H1 (cell line): ENCODE data around the gene ZBTB37. TPM values are rescaled to one million over a fixed set of nuclear protein-coding genes. Genes with fewer than 3 reads are reported as not detected.

Experiments used
- KDM4A ChIP-seq: IDR thresholded peaks from one replicate; pipeline ENCODE4 v1.7.1; 2012; ENCODE audit warnings: low read depth, mild to moderate bottlenecking, moderate library complexity, low read length, inconsistent platforms; ENCODE audit not compliant: severe bottlenecking
- polyA plus RNA-seq, 7 experiments: library from polyadenylated mRNA; depleted of rRNA in 3 of 7; stranded (reverse) in 5 of 7; unstranded in 2 of 7; fragments of >200 nt in 5 of 7; fragments of 200-250 nt in 2 of 7; gene quantifications; 1 replicate in 5 of 7; 2 replicates in 1 of 7; 4 replicates in 1 of 7; pipeline versions ENCODE4 v1.2.1 to v1.2.3, GENCODE V29; 2011 to 2013; ENCODE audit warnings: missing spikeins in 2 of 7, mixed read lengths in 2 of 7
- total RNA-seq: library from RNA; stranded (reverse); fragmentation: NEBNext Ultra II Directional; extraction: Animal tissue kit (Norgen Biotek cat#: 25700); gene quantifications from 2 replicates; pipeline ENCODE4 v1.2.1, GENCODE V29; 2021
- TF ChIP-seq, protein P1 (sequence below): IDR thresholded peaks from 2 replicates; pipeline ENCODE4 v1.6.1; 2011; ENCODE audit warnings: low read depth, mild to moderate bottlenecking, low read length; ENCODE audit not compliant: insufficient read depth

The ZBTB37 gene
- total and polyA plus RNA-seq, 2 of the 8 experiments (the other 6 are each of a cell fraction or from before 2014, with no cell fraction given) = 1.7 to 12.5 TPM

DNA sequence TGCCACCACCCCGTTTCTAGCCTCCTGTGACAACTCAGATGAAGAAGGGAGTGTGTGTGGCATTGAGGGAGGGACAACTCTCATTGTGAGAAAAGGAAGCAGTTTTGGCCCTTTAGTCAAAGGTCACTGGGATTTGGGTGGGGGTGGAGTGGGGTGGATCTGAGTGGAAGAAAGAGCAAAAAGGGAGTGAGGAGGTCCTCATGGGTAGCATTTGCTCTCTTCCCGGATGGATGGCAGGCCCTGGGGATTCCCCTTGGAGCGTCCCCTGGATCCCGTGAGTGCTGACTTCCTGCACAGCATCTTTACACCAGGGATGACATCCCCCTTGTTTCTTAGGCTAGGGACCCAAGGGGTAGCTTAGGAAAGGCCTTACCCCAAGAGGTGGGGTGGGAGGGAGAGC lies 48.5 kb downstream of the ZBTB37 start (continued):
- TF ChIP-seq, protein P1, sequence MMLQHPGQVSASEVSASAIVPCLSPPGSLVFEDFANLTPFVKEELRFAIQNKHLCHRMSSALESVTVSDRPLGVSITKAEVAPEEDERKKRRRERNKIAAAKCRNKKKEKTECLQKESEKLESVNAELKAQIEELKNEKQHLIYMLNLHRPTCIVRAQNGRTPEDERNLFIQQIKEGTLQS = no peak
- no peak for TF ChIP-seq KDM4A
